ENCODE data around the gene FOXP4. TPM values are rescaled to one million over a fixed set of nuclear protein-coding genes. Genes with fewer than 3 reads are reported as not detected.

The FOXP4 gene
- total and polyA plus RNA-seq, 2 of the 13 experiments (the other 11 are each of a cell fraction or from before 2014, with no cell fraction given), result 11.0 to 12.4 TPM

- TF ChIP-seq MIER2 (CRISPR knock-in tag; IDR thresholded peaks at IDR 0.05), result no peak
- TF ChIP-seq RORA (CRISPR knock-in tag; IDR thresholded peaks at IDR 0.05), result no peak
- TF ChIP-seq BHLHE40 (IDR thresholded peaks at IDR 0.05; ENCODE audit: low read length), result no peak
- no peak for TF ChIP-seq ZBTB21 (CRISPR knock-in tag; IDR thresholded peaks at IDR 0.05)
- TF ChIP-seq THAP11 (CRISPR knock-in tag; IDR thresholded peaks at IDR 0.05), result 0 out of 2 replicates have a peak, but pooled peaks have one; percentile 8
- TF ChIP-seq ZNF598 (CRISPR knock-in tag; IDR thresholded peaks at IDR 0.05; ENCODE audit: borderline replicate concordance), result no peak; the same call in 1 of the 2 replicates
- TF ChIP-seq SSRP1 (CRISPR knock-in tag; IDR thresholded peaks at IDR 0.05), result no peak; the same call in none of the 2 replicates
- TF ChIP-seq CHCHD3 (CRISPR knock-in tag; IDR thresholded peaks at IDR 0.05), result no peak
- no peak for TF ChIP-seq AFF4 (CRISPR knock-in tag; IDR thresholded peaks at IDR 0.05)
- no peak for TF ChIP-seq HOXA3 (CRISPR knock-in tag; IDR thresholded peaks at IDR 0.05)
- TF ChIP-seq ZNF703 (CRISPR knock-in tag; IDR thresholded peaks at IDR 0.05; ENCODE audit: borderline replicate concordance), result no peak
- peak; percentile 91 for TF ChIP-seq HIVEP1 (CRISPR knock-in tag; IDR thresholded peaks at IDR 0.05)
- TF ChIP-seq ZNF761 (CRISPR knock-in tag; conservative IDR thresholded peaks at IDR 0.05), result no peak
- TF ChIP-seq MYPOP (CRISPR knock-in tag; IDR thresholded peaks at IDR 0.05), result no peak
- no peak for TF ChIP-seq GLMP (CRISPR knock-in tag; IDR thresholded peaks at IDR 0.05; ENCODE audit: borderline replicate concordance)
- no peak for TF ChIP-seq CBX1 (IDR thresholded peaks at IDR 0.05; ENCODE audit: low read depth)
- TF ChIP-seq WIZ (CRISPR knock-in tag; IDR thresholded peaks at IDR 0.05), result no peak
- no peak for TF ChIP-seq MXI1 (IDR thresholded peaks at IDR 0.05; ENCODE audit: borderline replicate concordance, low read depth, low read length)
- no peak for TF ChIP-seq ZSCAN29 (CRISPR knock-in tag; conservative IDR thresholded peaks at IDR 0.05)
- no peak for TF ChIP-seq SUZ12 (IDR thresholded peaks at IDR 0.05; ENCODE audit: low read depth, low read length)
- TF ChIP-seq ZNF234 (CRISPR knock-in tag; conservative IDR thresholded peaks at IDR 0.05), result no peak
- no peak; the same call in 1 of the 2 replicates for TF ChIP-seq TAF1 (CRISPR knock-in tag; IDR thresholded peaks at IDR 0.05)
- no peak for TF ChIP-seq SMARCE1 (IDR thresholded peaks at IDR 0.05; ENCODE audit: borderline replicate concordance)
- TF ChIP-seq LCORL (IDR thresholded peaks at IDR 0.05), result no peak
- no peak for TF ChIP-seq LCORL (CRISPR knock-in tag; IDR thresholded peaks at IDR 0.05)
- no peak for TF ChIP-seq DNMT1 (CRISPR knock-in tag; IDR thresholded peaks at IDR 0.05)
Measured at GRCh38 chr6:41577356-41578216, 31.4 kb downstream of the FOXP4 start (continued).

All from HepG2 (cell line).